OCI-LY7 (cell line): ENCODE results near the gene NXPH1. TPM values are rescaled to one million over a fixed set of nuclear protein-coding genes. Genes with fewer than 3 reads are reported as not detected.

Source experiments
- BruUV-seq: library from RNA; stranded (reverse); fragments of 400-500 nt; replicated peaks from 2 replicates; lab custom pipeline; 2021; lab: Mats Ljungman, UMichigan
- CTCF ChIA-PET: fragments of 300-600 bp; sonication (Branson Sonifier 250); formaldehyde crosslinking; loops from one replicate; lab custom pipeline; 2022; ENCODE audit warnings: antibody characterized with exemption; ENCODE audit not compliant: unreplicated experiment; lab: Charles Lee
- POLR2A ChIA-PET: fragments of 300-600 bp; sonication (Branson Sonifier 250); formaldehyde crosslinking; loops from one replicate; lab custom pipeline; 2022; ENCODE audit warnings: antibody characterized with exemption; lab: Charles Lee
- DNase-seq: peaks from one replicate; pipeline ENCODE4 v3.0.0-alpha.2; 2015; ENCODE audit warnings: low spot score
- H2AFZ ChIP-seq: fragments of 200-600 bp; sonication (generic), shearing (Covaris generic); 2 replicates; pipeline ENCODE4 v1.6.1; 2014; ENCODE audit warnings: mild to moderate bottlenecking, antibody characterized with exemption, low read length, moderate library complexity
- H3K27ac ChIP-seq: fragments of 200-600 bp; sonication (generic); 2 replicates; pipeline ENCODE4 v1.5.1; 2014; ENCODE audit warnings: mixed run types, low read depth, mild to moderate bottlenecking, moderate library complexity, low read length, inconsistent platforms; ENCODE audit not compliant: poor library complexity, severe bottlenecking
- H3K36me3 ChIP-seq: fragments of 200-600 bp; sonication (generic); 2 replicates; pipeline ENCODE4 v1.6.1; 2014; ENCODE audit warnings: mild to moderate bottlenecking, antibody characterized with exemption, low read length, moderate library complexity, mixed read lengths; ENCODE audit not compliant: insufficient read depth
- H3K4me1 ChIP-seq: fragments of 200-600 bp; sonication (generic); 2 replicates; pipeline ENCODE4 v1.5.1; 2014; ENCODE audit warnings: mild to moderate bottlenecking, low read length; ENCODE audit not compliant: insufficient read depth, poor library complexity, severe bottlenecking
- H3K4me2 ChIP-seq: fragments of 200-600 bp; sonication (generic); 2 replicates; pipeline ENCODE4 v1.6.1; 2014; ENCODE audit warnings: mild to moderate bottlenecking, low read length
- H3K4me3 ChIP-seq: fragments of 200-600 bp; sonication (generic); 2 replicates; pipeline ENCODE4 v1.5.1; 2014; ENCODE audit warnings: mild to moderate bottlenecking, low read depth, low read length; ENCODE audit not compliant: poor library complexity, severe bottlenecking
- H3K79me2 ChIP-seq: fragments of 200-600 bp; sonication (generic); 2 replicates; pipeline ENCODE4 v1.6.1; 2016; ENCODE audit warnings: low read depth, mild to moderate bottlenecking, low read length, moderate library complexity, mixed read lengths; ENCODE audit not compliant: insufficient read depth
- H3K9me2 ChIP-seq: fragments of 200-600 bp; sonication (generic); 2 replicates; pipeline ENCODE4 v1.6.1; 2016; ENCODE audit warnings: mild to moderate bottlenecking, low read length, mixed read lengths; ENCODE audit not compliant: insufficient read depth
- H3K9me3 ChIP-seq: fragments of 200-600 bp; sonication (generic); 2 replicates; pipeline ENCODE4 v1.6.1; 2014; ENCODE audit warnings: mild to moderate bottlenecking, mixed run types, low read length, mixed read lengths
- H4K20me1 ChIP-seq: fragments of 200-600 bp; sonication (generic); 2 replicates; pipeline ENCODE4 v1.6.1; 2014; ENCODE audit warnings: mild to moderate bottlenecking, antibody characterized with exemption, low read length, moderate library complexity, mixed read lengths; ENCODE audit not compliant: insufficient read depth
- CTCF ChIP-seq: fragments of 200-600 bp; sonication (generic); conservative IDR thresholded peaks from 2 replicates; pipeline ENCODE4 v1.5.1; 2014; ENCODE audit warnings: mild to moderate bottlenecking, antibody characterized with exemption, low read length, moderate library complexity, mixed read lengths
- EZH2phosphoT487 ChIP-seq: fragments of 200-600 bp; sonication (generic); IDR thresholded peaks from 2 replicates; pipeline ENCODE4 v1.6.1; 2018; ENCODE audit warnings: low read depth, borderline replicate concordance, mild to moderate bottlenecking, mixed run types, antibody characterized with exemption, low read length, moderate library complexity, mixed read lengths
- intact Hi-C: fragments of 100-400 bp; cut with micrococcal nuclease; formaldehyde crosslinking; loops from one replicate; pipeline ENCODE4 v1.10.0; 2022; ENCODE audit not compliant: unreplicated experiment
- total RNA-seq, 2 experiments: library from RNA; depleted of rRNA in 1 of 2; stranded (reverse); fragments of >200 nt in 1 of 2; shearing (Covaris generic) in 1 of 2; gene quantifications; 2 replicates each; pipeline ENCODE4 v1.2.3, GENCODE V29; 2014 to 2022

The NXPH1 gene
- total RNA-seq, 2 experiments from 2014 or later: not detected

- Histone ChIP-seq H4K20me1 (no peaks in the 10 kb centered on the region), H3K4me2 (no peak overlapping the region), H3K9me2 (no peaks in the 10 kb centered on the region), H3K4me1 (no peaks in the 10 kb centered on the region), H3K79me2 (no peaks in the 10 kb centered on the region), H3K9me3 (no peaks in the 10 kb centered on the region), H2AFZ (no peak overlapping the region), H3K27ac (no peak overlapping the region), H3K4me3 (no peak overlapping the region), H3K36me3 (no peaks in the 10 kb centered on the region)
- intact Hi-C loops: no loop called here
- TF ChIP-seq CTCF (no peak), EZH2phosphoT487 (no peak)
- ChIA-PET POLR2A (interaction anchor here (1.1 kb wide), 1 partner anchor 21 kb away, joined by 3 read pairs; no protein-coding TSS in a partner anchor), CTCF (no interaction called here)
- no peak for DNase-seq
- BruUV-seq: no TSS peak
Observed at GRCh38 chr7:8455426-8455825, 22.0 kb downstream of the NXPH1 start.

- Histone ChIP-seq H3K4me1 (no peaks in the 10 kb centered on the region), H4K20me1 (no peaks in the 10 kb centered on the region), H3K27ac (no peak overlapping the region), H3K9me3 (no peaks in the 10 kb centered on the region), H3K4me2 (no peak overlapping the region), H3K4me3 (no peak overlapping the region), H3K9me2 (no peaks in the 10 kb centered on the region), H3K79me2 (no peaks in the 10 kb centered on the region), H2AFZ (no peak overlapping the region), H3K36me3 (no peaks in the 10 kb centered on the region)
- no TSS peak for BruUV-seq
- intact Hi-C loops: no loop called here
- TF ChIP-seq CTCF (no peak), EZH2phosphoT487 (no peak)
- no peak for DNase-seq
- ChIA-PET POLR2A (interaction anchor here (0.6 kb wide), 1 partner anchor 154 kb away, joined by 3 read pairs; no protein-coding TSS in a partner anchor), CTCF (no interaction called here)
Observed at GRCh38 chr7:8462309-8462708, 28.9 kb downstream of the NXPH1 start.

- no peak for TF ChIP-seq EZH2phosphoT487
- TF ChIP-seq CTCF: no peak
- Histone ChIP-seq H2AFZ (no peak overlapping the region), H3K4me3 (no peak overlapping the region), H4K20me1 (no peaks in the 10 kb centered on the region), H3K9me2 (no peaks in the 10 kb centered on the region), H3K27ac (no peak overlapping the region), H3K4me1 (no peaks in the 10 kb centered on the region), H3K4me2 (no peak overlapping the region), H3K9me3 (no peaks in the 10 kb centered on the region), H3K36me3 (no peaks in the 10 kb centered on the region), H3K79me2 (no peaks in the 10 kb centered on the region)
- POLR2A ChIA-PET: no interaction called here
- BruUV-seq: no TSS peak
- no peak for DNase-seq
- intact Hi-C loops: no loop called here
- CTCF ChIA-PET: no interaction called here
Observed at GRCh38 chr7:8465338-8465737, 31.9 kb downstream of the NXPH1 start.
